HEK293 (cell line): ENCODE data around the gene SCN8A.

ENCODE experiments used
- CTCF ChIP-seq: fragments of 450-650 bp; formaldehyde crosslinking; IDR thresholded peaks from 2 replicates; pipeline ENCODE4 v1.5.1; 2016; ENCODE audit warnings: missing biosample characterization, missing genetic modification characterization
- ZNF146 ChIP-seq: fragments of 450-650 bp; formaldehyde crosslinking; IDR thresholded peaks from 2 replicates; pipeline ENCODE4 v1.5.1; 2016; ENCODE audit warnings: missing biosample characterization, missing genetic modification characterization
- ZNF335 ChIP-seq: fragments of 450-650 bp; formaldehyde crosslinking; conservative IDR thresholded peaks from 2 replicates; pipeline ENCODE4 v1.5.1; 2016; ENCODE audit warnings: missing biosample characterization, missing genetic modification characterization
- ZNF398 ChIP-seq: fragments of 450-650 bp; formaldehyde crosslinking; IDR thresholded peaks from 2 replicates; pipeline ENCODE4 v1.5.1; 2017; ENCODE audit warnings: missing biosample characterization, missing genetic modification characterization
- ZNF785 ChIP-seq: fragments of 450-650 bp; formaldehyde crosslinking; IDR thresholded peaks from 2 replicates; pipeline ENCODE4 v1.5.1; 2016; ENCODE audit warnings: missing biosample characterization, missing genetic modification characterization

DNA sequence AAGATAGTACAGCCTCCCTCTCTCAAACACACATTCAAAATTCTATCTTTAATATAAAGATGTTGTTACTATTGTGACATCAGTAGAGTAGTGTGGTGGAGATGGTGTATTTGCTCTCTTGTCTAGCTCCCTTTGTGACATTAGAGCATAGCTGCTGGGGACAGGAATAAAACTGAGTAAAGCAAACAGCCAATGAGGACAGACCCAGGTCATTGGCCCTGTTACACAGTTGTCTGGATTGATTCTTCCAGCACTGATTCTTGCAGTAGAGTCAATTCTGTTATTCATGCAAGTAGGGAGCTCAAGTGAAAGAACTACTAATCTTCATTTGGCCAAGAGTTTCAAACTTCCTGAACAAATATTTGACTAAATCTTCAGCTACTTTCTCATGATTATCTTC, 72.4 kb downstream of the SCN8A start:
- TF ChIP-seq CTCF (no peak), ZNF398 (no peak), ZNF785 (no peak), ZNF146 (tag by site-specific recombination) (no peak), ZNF335 (tag by site-specific recombination) (no peak)
